SIG-M5 treated with dmso at 0.1 percent for 504 hours (cell line): ENCODE results near the gene FGR.

Experiments used
- DNase-seq: peaks from one replicate; lab custom pipeline; 2025; ENCODE audit not compliant: unreplicated experiment; lab: John Stamatoyannopoulos, UW

FGR gene

DNA sequence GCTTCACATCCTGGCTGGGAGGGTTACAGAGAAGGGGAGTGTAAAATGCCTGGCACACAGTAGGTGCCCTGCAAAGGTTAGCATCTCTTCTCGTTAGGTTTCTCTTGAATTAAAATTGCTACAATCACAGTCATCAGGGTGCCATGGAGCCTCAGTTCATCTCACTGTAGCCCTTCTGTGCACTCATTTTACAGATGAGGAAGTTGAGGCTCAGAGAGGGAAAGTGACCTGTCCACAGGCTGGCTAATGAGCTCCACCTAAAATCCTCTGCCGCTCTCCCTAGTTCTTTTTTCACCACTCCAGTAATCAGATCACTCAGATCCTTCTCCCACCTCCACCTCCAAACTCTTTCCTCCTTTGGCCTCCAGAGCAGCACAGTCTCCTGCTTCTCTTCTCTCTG is 17.6 kb downstream of the FGR start:
- no peak for DNase-seq

DNA sequence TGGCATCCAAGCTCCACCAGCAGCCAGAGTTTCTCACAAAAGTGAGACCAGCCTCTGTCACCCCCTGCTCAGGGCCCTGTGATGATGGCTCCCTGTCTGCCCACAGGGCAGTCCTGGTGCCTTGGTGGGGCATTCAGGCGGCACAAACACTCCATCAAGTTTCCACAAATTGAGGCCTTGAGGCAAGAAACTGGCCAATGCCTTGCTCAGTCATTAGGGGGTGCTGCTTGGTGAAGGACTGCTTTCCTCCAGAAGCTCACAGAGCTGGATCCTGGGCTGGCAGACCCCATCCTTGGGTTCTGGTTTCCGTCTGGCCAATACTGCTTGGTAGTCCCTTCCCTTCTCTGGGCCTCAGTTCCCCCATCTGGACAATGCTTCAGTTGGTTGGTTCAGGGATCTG is 18.5 kb downstream of the FGR start:
- DNase-seq: no peak

- no peak for DNase-seq
Observed at GRCh38 chr1:27615346-27616192, 19.4 kb downstream of the FGR start.

- DNase-seq: no peak
Observed at GRCh38 chr1:27614625-27615344, 20.2 kb downstream of the FGR start.

GRCh38 chr1:27614043-27614624 is 20.9 kb downstream of the FGR start:
- DNase-seq: no peak

- DNase-seq: no peak
Observed at GRCh38 chr1:27612718-27613117, 22.3 kb downstream of the FGR start.

DNA sequence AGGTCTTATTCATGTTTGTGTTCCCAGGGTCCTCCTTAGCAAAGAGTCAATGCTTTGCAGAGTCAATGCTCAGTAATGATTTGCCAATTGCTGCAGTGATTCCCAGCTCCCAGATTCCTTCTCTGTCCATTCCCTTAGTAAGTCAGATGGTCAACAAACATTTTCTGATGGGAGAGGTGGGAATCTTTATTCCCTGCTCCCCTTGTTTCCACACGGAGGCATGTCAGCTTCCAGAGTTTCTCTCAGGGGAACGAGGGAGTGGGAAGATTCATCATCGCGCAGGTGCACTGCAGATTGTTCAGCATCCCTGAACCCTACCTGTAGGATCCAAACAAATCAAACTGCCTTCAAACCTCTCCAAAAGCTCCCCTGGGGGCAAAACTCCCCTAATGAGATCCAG is 23.5 kb downstream of the FGR start:
- no peak for DNase-seq

DNA sequence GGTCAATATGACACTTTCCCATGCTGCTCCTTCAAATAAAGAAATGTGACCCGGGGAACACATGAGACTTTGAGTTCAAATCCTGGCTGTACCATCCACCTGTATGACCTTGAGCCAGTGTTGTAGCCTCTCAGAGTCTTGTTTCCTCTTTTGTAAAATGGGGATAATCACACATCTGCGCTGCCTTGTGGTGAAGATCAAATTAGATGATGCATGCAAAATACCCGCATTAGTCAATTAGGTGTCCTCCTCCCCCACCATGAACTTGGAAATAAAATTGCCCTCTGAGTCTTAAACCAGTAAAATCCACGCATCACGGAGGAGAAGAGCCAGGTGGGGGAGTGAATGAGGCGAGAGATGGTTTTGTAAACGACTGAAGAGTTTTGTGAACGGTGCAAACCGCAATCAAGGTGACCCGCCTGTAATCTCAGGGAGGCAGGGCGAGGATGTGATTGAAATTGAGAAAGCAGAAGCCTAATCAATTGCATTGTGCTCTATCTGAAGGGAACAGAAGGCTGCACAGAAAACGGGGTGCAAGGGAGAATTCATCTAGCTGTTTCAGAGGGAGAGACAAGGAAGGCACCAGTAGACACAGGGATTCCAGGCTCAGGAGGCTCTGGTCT is 25.3 kb downstream of the FGR start:
- no peak for DNase-seq

- no peak for DNase-seq
Observed at GRCh38 chr1:27609210-27609555, 25.8 kb downstream of the FGR start.

GRCh38 chr1:27607239-27607804 is 27.7 kb downstream of the FGR start:
- DNase-seq: no peak

DNA sequence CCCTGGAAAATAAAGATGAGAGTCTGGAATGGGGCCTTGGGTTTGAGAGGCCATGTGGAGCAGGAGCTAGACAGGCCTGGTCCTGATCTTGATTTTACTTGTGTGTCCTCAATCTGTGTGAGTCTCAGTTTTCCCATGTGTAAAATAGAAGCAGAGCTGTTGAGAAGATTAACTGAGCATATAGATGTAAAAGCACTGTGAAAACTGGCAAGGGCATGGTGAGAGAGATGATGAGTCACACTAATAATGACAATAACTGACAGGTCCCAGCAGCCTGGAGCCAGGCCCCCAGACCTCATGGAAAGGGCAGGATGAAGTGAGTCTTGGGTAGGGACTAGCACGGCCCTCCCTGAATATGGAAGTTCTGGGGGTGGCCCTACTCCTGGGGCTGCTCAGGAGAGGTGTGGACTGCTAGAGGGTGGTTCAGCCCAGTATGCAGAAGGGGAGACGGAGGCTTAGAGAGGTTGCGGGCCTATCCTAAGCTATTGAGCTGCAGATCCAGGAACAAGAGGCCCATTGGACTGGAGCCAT is 28.2 kb downstream of the FGR start:
- DNase-seq: no peak

GRCh38 chr1:27605796-27606707 is 28.9 kb downstream of the FGR start:
- DNase-seq: peak; percentile 49

GRCh38 chr1:27605300-27605766 is 29.7 kb downstream of the FGR start:
- no peak for DNase-seq

DNA sequence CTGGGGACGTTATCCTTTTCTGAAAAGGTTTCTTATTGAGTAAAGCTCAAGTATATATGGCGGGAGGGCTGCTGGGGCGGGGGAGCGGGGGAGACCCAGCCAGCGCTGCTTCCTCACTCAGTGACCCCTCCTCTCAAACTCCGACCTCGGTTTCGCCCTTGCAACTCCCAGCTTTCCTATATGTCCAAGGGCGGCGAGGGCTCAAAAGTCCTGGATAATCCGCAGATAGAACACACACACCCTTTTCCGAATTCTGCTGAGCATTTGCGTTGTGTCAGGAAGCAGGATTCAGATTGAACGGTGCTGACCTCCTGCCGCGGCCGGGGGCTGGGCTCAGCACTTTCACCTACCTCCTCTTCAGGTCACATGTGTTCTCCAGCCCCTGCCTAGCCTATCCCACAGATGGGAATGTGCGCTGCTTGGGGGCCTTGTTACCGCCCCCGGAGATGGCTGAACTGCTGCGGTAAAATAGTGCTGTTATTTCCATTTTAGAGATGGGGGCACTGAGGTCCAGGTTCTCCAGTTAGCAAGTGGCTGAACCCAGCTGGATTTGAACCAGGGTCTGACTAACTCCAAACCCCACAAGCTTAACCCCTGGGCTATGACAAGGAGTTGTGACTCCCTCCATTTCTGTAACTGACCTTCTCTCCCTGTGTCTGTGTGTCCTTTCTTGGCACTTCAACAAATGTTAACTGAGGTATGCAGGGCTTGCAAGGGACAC is 30.2 kb downstream of the FGR start:
- DNase-seq: no peak

DNA sequence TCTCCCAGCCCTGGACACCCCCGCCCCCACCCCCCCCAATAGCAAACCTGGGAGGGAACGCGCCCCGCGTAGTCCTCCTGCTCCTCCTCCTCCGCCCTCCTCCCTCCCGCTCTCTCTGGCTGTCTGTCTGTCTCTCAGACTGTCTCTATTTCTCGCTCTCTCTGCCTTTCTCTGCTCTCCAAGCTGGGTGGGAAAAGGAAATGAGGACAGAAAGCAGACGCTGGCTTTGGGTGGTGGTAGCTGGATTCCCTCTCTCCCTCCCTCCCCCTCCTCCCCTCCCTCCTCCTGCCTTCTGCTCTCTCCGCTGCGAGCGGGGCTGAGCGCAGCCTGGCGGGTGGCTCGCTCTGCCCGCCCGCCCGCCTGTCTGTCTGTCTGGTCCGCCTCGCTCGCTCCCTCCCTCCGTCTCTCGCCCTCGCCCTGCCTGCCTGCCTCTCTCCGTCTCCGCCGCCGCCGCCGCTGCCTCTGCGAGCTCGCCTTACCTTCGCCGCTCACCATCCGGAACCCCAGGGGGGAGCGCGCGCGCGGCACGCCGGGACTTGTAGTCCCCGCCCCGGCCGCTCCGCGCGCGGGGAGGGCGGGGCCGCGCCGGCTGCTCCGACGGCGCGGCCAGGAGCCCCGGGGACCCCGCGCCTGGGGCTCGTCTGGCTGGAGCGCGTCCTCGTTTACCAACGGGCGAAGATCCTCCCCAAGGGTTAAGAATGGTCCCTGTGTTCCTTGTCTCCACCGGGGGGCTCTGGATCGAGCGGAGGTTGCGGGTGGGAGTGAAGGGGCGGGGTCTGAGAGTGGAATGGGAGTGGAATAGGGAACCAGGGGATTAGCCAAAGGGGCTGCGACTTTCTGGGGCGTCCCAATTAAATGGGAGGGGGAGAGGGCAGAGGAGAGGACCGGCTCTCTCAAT is 31.1 kb downstream of the FGR start, which contains the start of gene AHDC1:
TSS of gene AHDC1 (minus strand) at position 464 of the 898 bp plus-strand sequence. CDS start 52,029 bp downstream, outside the sequence.
- peak; percentile 75 for DNase-seq

- DNase-seq: no peak
Observed at GRCh38 chr1:27603309-27603680, 31.7 kb downstream of the FGR start.

- no peak for DNase-seq
Observed at GRCh38 chr1:27602462-27603308, 32.3 kb downstream of the FGR start.
